ENCODE results near the gene TRMT11.
"Not testable (repeated sequence)": the region's sequence is repeated elsewhere in the genome, so short reads cannot be mapped to it uniquely, and the experiment has no call there.

TRMT11 gene

DNA sequence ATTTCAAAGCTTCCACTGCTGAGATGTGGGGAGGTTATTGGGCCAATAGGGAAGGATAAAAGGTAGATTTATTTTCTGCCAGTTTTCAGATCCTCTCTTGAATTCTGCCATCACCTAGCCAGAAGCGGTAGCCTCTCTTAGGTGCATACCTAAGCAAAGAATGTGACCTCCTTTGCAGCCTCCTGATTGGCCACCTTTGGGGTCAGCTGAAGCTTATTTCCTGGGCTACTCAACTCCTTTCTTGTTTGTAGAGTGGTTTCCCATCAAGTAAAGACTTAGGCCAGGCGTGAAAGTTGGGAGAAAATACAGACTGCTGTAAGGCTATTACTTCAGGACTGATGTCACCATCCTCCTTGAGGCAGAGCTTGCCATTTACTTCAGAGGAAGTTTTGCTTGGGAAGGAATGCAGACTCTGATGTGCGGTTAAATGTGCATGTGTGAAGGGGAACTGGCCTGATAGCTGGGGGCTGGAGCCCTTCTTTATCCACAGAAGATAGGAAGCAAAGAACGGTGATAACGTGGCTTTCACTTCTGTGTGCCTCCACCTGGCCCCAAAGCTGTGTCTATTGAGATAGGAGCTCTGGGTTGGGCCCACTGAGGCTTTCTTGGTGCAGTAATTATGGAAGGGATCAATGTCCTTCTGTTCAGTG is 70.1 kb downstream of the TRMT11 start:
- whole genome bisulfite sequencing, 2 donors (ENCODE audit: extremely low coverage in 2 of 2, insufficient read length in 2 of 2, insufficient replicate concordance in 1 of 2): no CpG with 5 or more reads among the region's 5 CpGs
- DNase-seq (ENCODE audit: low spot score): no peak
- Histone ChIP-seq H3K27ac (replicated peaks; ENCODE audit: low read length) (no peak overlapping the region), H2BK120ac (ENCODE audit: low read depth, low read length) (no peak overlapping the region), H3K18ac (ENCODE audit: low read length) (no peak overlapping the region), H3K9ac (ENCODE audit: low read depth, low read length, poor library complexity) (no peak overlapping the region), H3K4me3 (ENCODE audit: low read length in 2 of 2) (no peak overlapping the region), H3K4me2 (ENCODE audit: insufficient read depth, low read length, poor library complexity, severe bottlenecking) (no peak overlapping the region), H4K8ac (ENCODE audit: low read depth, low read length) (no peak overlapping the region), H2AK5ac (ENCODE audit: low read depth, low read length) (no peak overlapping the region), H2BK5ac (ENCODE audit: low read length) (no peak overlapping the region), H2AFZ (ENCODE audit: low read length) (no peak overlapping the region), H3K4me1 (ENCODE audit: control insufficient read depth in 2 of 2, insufficient read depth in 1 of 2, low read depth in 1 of 2, low read length in 2 of 2) (no peaks in the 10 kb centered on the region), H3K23ac (ENCODE audit: low read depth, low read length, poor library complexity) (no peak overlapping the region), H3K14ac (ENCODE audit: low read length) (no peak overlapping the region), H3K9me3 (replicated peaks in 1 of 2; ENCODE audit: control insufficient read depth in 2 of 2, insufficient read depth in 1 of 2, low read depth in 1 of 2, low read length in 2 of 2) (peaks cover 0 to 4% of the 10 kb centered on the region in 2 donors), H3K4ac (ENCODE audit: low read length) (no peak overlapping the region), H2BK12ac (ENCODE audit: low read length) (no peak overlapping the region), H3K27me3 (ENCODE audit: control insufficient read depth in 3 of 3, insufficient read depth in 3 of 3, low read depth in 1 of 3, low read length in 3 of 3) (no peaks in the 10 kb centered on the region), H3K36me3 (replicated peaks in 1 of 2; ENCODE audit: control insufficient read depth in 2 of 2, insufficient read depth in 2 of 2, low read length in 2 of 2) (peaks cover 1 to 25% of the 10 kb centered on the region in 2 donors), H2BK15ac (ENCODE audit: low read length) (no peak overlapping the region), H3K79me1 (ENCODE audit: low read depth, low read length) (no peaks in the 10 kb centered on the region), H4K91ac (ENCODE audit: low read depth, low read length, poor library complexity) (no peak overlapping the region)

DNA sequence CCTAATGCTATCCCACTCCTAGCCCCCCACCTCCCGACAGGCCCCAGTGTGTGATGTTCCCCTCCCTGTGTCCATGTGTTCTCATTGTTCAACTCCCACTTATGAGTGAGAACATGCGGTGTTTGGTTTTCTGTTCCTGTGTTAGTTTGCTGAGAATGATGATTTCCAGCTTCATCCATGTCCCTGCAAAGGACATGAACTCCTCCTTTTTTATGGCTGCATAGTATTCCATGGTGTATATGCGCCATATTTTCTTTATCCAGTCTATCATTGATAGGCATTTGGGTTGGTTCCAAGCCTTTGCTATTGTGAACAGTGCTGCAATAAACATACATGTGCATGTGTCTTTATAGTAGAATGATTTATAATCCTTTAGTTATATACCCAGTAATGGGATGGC is 71.7 kb downstream of the TRMT11 start:
- H3K79me1 ChIP-seq (ENCODE audit: low read depth, low read length); H3K4me2 ChIP-seq (ENCODE audit: insufficient read depth, low read length, poor library complexity, severe bottlenecking); H3K14ac ChIP-seq (ENCODE audit: low read length); H2BK12ac ChIP-seq (ENCODE audit: low read length); H2BK120ac ChIP-seq (ENCODE audit: low read depth, low read length); H3K27ac ChIP-seq (replicated peaks; ENCODE audit: low read length); H2AFZ ChIP-seq (ENCODE audit: low read length); H3K4me3 ChIP-seq (ENCODE audit: low read length in 2 of 2); H3K27me3 ChIP-seq (ENCODE audit: control insufficient read depth in 3 of 3, insufficient read depth in 3 of 3, low read depth in 1 of 3, low read length in 3 of 3); DNase-seq (ENCODE audit: low spot score); H2AK5ac ChIP-seq (ENCODE audit: low read depth, low read length); H4K91ac ChIP-seq (ENCODE audit: low read depth, low read length, poor library complexity); H3K4ac ChIP-seq (ENCODE audit: low read length); H3K23ac ChIP-seq (ENCODE audit: low read depth, low read length, poor library complexity); H2BK5ac ChIP-seq (ENCODE audit: low read length); H3K18ac ChIP-seq (ENCODE audit: low read length); H3K9me3 ChIP-seq (replicated peaks in 1 of 2; ENCODE audit: control insufficient read depth in 2 of 2, insufficient read depth in 1 of 2, low read depth in 1 of 2, low read length in 2 of 2); H3K4me1 ChIP-seq (ENCODE audit: control insufficient read depth in 2 of 2, insufficient read depth in 1 of 2, low read depth in 1 of 2, low read length in 2 of 2); H4K8ac ChIP-seq (ENCODE audit: low read depth, low read length); H3K9ac ChIP-seq (ENCODE audit: low read depth, low read length, poor library complexity); H2BK15ac ChIP-seq (ENCODE audit: low read length): not testable (repeated sequence)
- peaks cover 1 to 25% of the 10 kb centered on the region in 2 donors for H3K36me3 ChIP-seq (replicated peaks in 1 of 2; ENCODE audit: control insufficient read depth in 2 of 2, insufficient read depth in 2 of 2, low read length in 2 of 2)
- no CpG with 5 or more reads among the region's 3 CpGs for whole genome bisulfite sequencing, 2 donors (ENCODE audit: extremely low coverage in 2 of 2, insufficient read length in 2 of 2, insufficient replicate concordance in 1 of 2)

- Histone ChIP-seq H3K4me3 (ENCODE audit: low read length in 2 of 2) (no peak overlapping the region), H3K4ac (ENCODE audit: low read length) (no peak overlapping the region), H3K9me3 (replicated peaks in 1 of 2; ENCODE audit: control insufficient read depth in 2 of 2, insufficient read depth in 1 of 2, low read depth in 1 of 2, low read length in 2 of 2) (peaks cover 0 to 4% of the 10 kb centered on the region in 2 donors), H3K18ac (ENCODE audit: low read length) (no peak overlapping the region), H3K23ac (ENCODE audit: low read depth, low read length, poor library complexity) (no peak overlapping the region), H3K9ac (ENCODE audit: low read depth, low read length, poor library complexity) (no peak overlapping the region), H3K14ac (ENCODE audit: low read length) (no peak overlapping the region), H2BK5ac (ENCODE audit: low read length) (no peak overlapping the region), H3K27me3 (ENCODE audit: control insufficient read depth in 3 of 3, insufficient read depth in 3 of 3, low read depth in 1 of 3, low read length in 3 of 3) (no peaks in the 10 kb centered on the region), H2BK120ac (ENCODE audit: low read depth, low read length) (no peak overlapping the region), H3K4me2 (ENCODE audit: insufficient read depth, low read length, poor library complexity, severe bottlenecking) (no peak overlapping the region), H2AFZ (ENCODE audit: low read length) (no peak overlapping the region), H3K36me3 (replicated peaks in 1 of 2; ENCODE audit: control insufficient read depth in 2 of 2, insufficient read depth in 2 of 2, low read length in 2 of 2) (peaks cover 0 to 15% of the 10 kb centered on the region in 2 donors), H2BK15ac (ENCODE audit: low read length) (no peak overlapping the region), H4K8ac (ENCODE audit: low read depth, low read length) (no peak overlapping the region), H2AK5ac (ENCODE audit: low read depth, low read length) (no peak overlapping the region), H2BK12ac (ENCODE audit: low read length) (no peak overlapping the region), H3K27ac (replicated peaks; ENCODE audit: low read length) (no peak overlapping the region), H3K4me1 (ENCODE audit: control insufficient read depth in 2 of 2, insufficient read depth in 1 of 2, low read depth in 1 of 2, low read length in 2 of 2) (no peaks in the 10 kb centered on the region), H4K91ac (ENCODE audit: low read depth, low read length, poor library complexity) (no peak overlapping the region), H3K79me1 (ENCODE audit: low read depth, low read length) (no peaks in the 10 kb centered on the region)
- DNase-seq (ENCODE audit: low spot score): no peak
- no CpG with 5 or more reads among the region's 5 CpGs for WGBS, 2 donors (ENCODE audit: extremely low coverage in 2 of 2, insufficient read length in 2 of 2, insufficient replicate concordance in 1 of 2)
These were observed 74.1 kb downstream of the TRMT11 start for GRCh38 chr6:126060400-126060799.

DNA sequence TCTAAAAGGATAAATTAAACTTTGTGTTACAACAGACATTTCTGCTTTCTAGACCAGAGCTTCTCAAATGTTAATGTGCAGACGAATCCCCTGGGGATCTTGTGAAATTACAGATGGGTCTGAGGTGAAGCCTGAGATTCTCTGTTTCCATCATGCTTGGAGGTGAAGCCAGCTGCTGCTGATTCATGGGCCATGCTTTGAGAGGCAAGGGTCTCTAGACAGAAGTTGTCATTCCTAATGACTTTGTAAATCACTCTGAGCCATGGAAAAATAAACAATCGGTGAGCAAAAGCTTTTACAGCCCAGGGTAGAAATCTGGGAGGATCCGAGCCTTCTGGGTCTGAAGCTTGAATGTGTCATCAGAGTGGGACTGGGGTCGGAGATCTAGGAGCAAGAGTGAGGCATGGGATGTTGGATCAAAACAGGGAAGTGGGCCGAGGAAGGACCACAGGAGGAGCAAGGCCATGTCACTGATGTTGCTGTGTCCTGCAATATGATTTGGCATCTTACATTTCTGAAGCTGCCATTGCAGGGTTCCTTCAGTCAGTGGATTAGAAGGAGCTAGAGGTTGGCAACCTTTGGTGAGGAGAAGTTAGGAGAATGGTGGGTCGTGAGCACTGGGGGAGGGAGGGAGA is 77.3 kb downstream of the TRMT11 start:
- H3K36me3 ChIP-seq (replicated peaks in 1 of 2; ENCODE audit: control insufficient read depth in 2 of 2, insufficient read depth in 2 of 2, low read length in 2 of 2): peaks cover 0 to 15% of the 10 kb centered on the region in 2 donors
- H3K9me3 ChIP-seq (replicated peaks in 1 of 2; ENCODE audit: control insufficient read depth in 2 of 2, insufficient read depth in 1 of 2, low read depth in 1 of 2, low read length in 2 of 2): peaks cover 3 to 11% of the 10 kb centered on the region in 2 donors
- no CpG with 5 or more reads among the region's 6 CpGs for WGBS, 2 donors (ENCODE audit: extremely low coverage in 2 of 2, insufficient read length in 2 of 2, insufficient replicate concordance in 1 of 2)
- H3K4ac ChIP-seq (ENCODE audit: low read length): no peak overlapping the region
- H3K27me3 ChIP-seq (ENCODE audit: control insufficient read depth in 3 of 3, insufficient read depth in 3 of 3, low read depth in 1 of 3, low read length in 3 of 3): no peaks in the 10 kb centered on the region
- no peaks in the 10 kb centered on the region for H3K4me1 ChIP-seq (ENCODE audit: control insufficient read depth in 2 of 2, insufficient read depth in 1 of 2, low read depth in 1 of 2, low read length in 2 of 2)
- H3K4me3 ChIP-seq (ENCODE audit: low read length in 2 of 2): no peak overlapping the region
- H3K27ac ChIP-seq (replicated peaks; ENCODE audit: low read length): no peak overlapping the region
- H3K9ac ChIP-seq (ENCODE audit: low read depth, low read length, poor library complexity): no peak overlapping the region
- no peak overlapping the region for H2BK5ac ChIP-seq (ENCODE audit: low read length)
- DNase-seq (ENCODE audit: low spot score): no peak
- no peak overlapping the region for H2BK12ac ChIP-seq (ENCODE audit: low read length)
- H3K23ac ChIP-seq (ENCODE audit: low read depth, low read length, poor library complexity): no peak overlapping the region
- H2BK120ac ChIP-seq (ENCODE audit: low read depth, low read length): no peak overlapping the region
- no peak overlapping the region for H2AFZ ChIP-seq (ENCODE audit: low read length)
- no peak overlapping the region for H2AK5ac ChIP-seq (ENCODE audit: low read depth, low read length)
- no peak overlapping the region for H4K91ac ChIP-seq (ENCODE audit: low read depth, low read length, poor library complexity)
- H2BK15ac ChIP-seq (ENCODE audit: low read length): no peak overlapping the region
- no peak overlapping the region for H3K14ac ChIP-seq (ENCODE audit: low read length)
- H4K8ac ChIP-seq (ENCODE audit: low read depth, low read length): no peak overlapping the region
- H3K18ac ChIP-seq (ENCODE audit: low read length): no peak overlapping the region
- H3K79me1 ChIP-seq (ENCODE audit: low read depth, low read length): no peaks in the 10 kb centered on the region
- H3K4me2 ChIP-seq (ENCODE audit: insufficient read depth, low read length, poor library complexity, severe bottlenecking): no peak overlapping the region

Data from neuronal stem cell (in vitro differentiated cells).